Left kidney (tissue), 2 donors: ENCODE measurements around the gene KCNK4. TPM values are rescaled to one million over a fixed set of nuclear protein-coding genes. Genes with fewer than 3 reads are reported as not detected.

Experiments used
- DNase-seq: peaks from one replicate; pipeline ENCODE4 v3.0.0-alpha.2; 2013
- polyA plus RNA-seq: library from polyadenylated mRNA; unstranded; fragments of 120-200 nt; gene quantifications from one replicate; pipeline ENCODE4 v1.2.1, GENCODE V29; 2013; ENCODE audit not compliant: insufficient read length

KCNK4 gene
- polyA plus RNA-seq, 1 donor, result not detected

- DNase-seq, result no peak
These were observed 33.8 kb downstream of the KCNK4 start for GRCh38 chr11:64324692-64325469.

GRCh38 chr11:64327375-64327774 lies 36.3 kb downstream of the KCNK4 start:
- DNase-seq, result no peak

- no peak for DNase-seq
These were observed 36.9 kb downstream of the KCNK4 start for GRCh38 chr11:64327993-64328392.

GRCh38 chr11:64330888-64331287 lies 39.8 kb downstream of the KCNK4 start:
- no peak for DNase-seq

- DNase-seq, result no peak
These were observed 40.7 kb downstream of the KCNK4 start for GRCh38 chr11:64331569-64332371.

GRCh38 chr11:64333556-64333955 lies 42.5 kb downstream of the KCNK4 start:
- DNase-seq, result no peak

GRCh38 chr11:64334764-64335735 lies 43.9 kb downstream of the KCNK4 start:
- no peak for DNase-seq

- DNase-seq, result no peak
These were observed 46.6 kb downstream of the KCNK4 start for GRCh38 chr11:64337538-64338249.

GRCh38 chr11:64338716-64339115 lies 47.6 kb downstream of the KCNK4 start:
- DNase-seq, result no peak

- no peak for DNase-seq
These were observed 48.2 kb downstream of the KCNK4 start for GRCh38 chr11:64339286-64339685.

GRCh38 chr11:64339754-64340408 lies 48.8 kb downstream of the KCNK4 start, which contains the start of gene CCDC88B:
CCDC88B (plus strand) TSS chr11:64340204; CDS start chr11:64340267, 63 bp downstream.
- no peak for DNase-seq

GRCh38 chr11:64340671-64341335 lies 49.7 kb downstream of the KCNK4 start:
- no peak for DNase-seq

GRCh38 chr11:64341429-64341828 lies 50.3 kb downstream of the KCNK4 start:
- no peak for DNase-seq

GRCh38 chr11:64341851-64342791 lies 51.0 kb downstream of the KCNK4 start:
- peak; percentile 82 for DNase-seq

- DNase-seq, result no peak
These were observed 52.0 kb downstream of the KCNK4 start for GRCh38 chr11:64342869-64343745.

- DNase-seq, result no peak
These were observed 52.9 kb downstream of the KCNK4 start for GRCh38 chr11:64343767-64344559.

GRCh38 chr11:64344787-64345186 lies 53.7 kb downstream of the KCNK4 start:
- no peak for DNase-seq
